HG03378 (cell line): ENCODE data around the gene NATD1.

Experiments used
- ATAC-seq: cut with Tn5 transposase; IDR thresholded peaks from one replicate; pipeline ENCODE4 v1.9.1; 2021; ENCODE audit warnings: mild to moderate bottlenecking, moderate library complexity; ENCODE audit not compliant: unreplicated experiment

The NATD1 gene

GRCh38 chr17:21252796-21253645 is at the start of gene NATD1:
NATD1 (minus strand) TSS chr17:21253410; CDS start chr17:21253264, 146 bp downstream.
- peak; percentile 70 for ATAC-seq

GRCh38 chr17:21301593-21302550 is 48.7 kb upstream of the NATD1 start:
- ATAC-seq = no peak

GRCh38 chr17:21300601-21301571 is 47.7 kb upstream of the NATD1 start:
- no peak for ATAC-seq

GRCh38 chr17:21299981-21300600 is 46.9 kb upstream of the NATD1 start:
- no peak for ATAC-seq

GRCh38 chr17:21298983-21299519 is 45.8 kb upstream of the NATD1 start:
- no peak for ATAC-seq

GRCh38 chr17:21298056-21298982 is 45.1 kb upstream of the NATD1 start:
- no peak for ATAC-seq

- no peak for ATAC-seq
Observed at GRCh38 chr17:21297597-21297996, 44.4 kb upstream of the NATD1 start.

- ATAC-seq = no peak
Observed at GRCh38 chr17:21297026-21297520, 43.9 kb upstream of the NATD1 start.

- ATAC-seq = no peak
Observed at GRCh38 chr17:21296097-21297025, 43.2 kb upstream of the NATD1 start.

GRCh38 chr17:21295036-21295952 is 42.1 kb upstream of the NATD1 start:
- ATAC-seq = no peak

- ATAC-seq = no peak
Observed at GRCh38 chr17:21294321-21295035, 41.3 kb upstream of the NATD1 start.

- ATAC-seq = no peak
Observed at GRCh38 chr17:21293831-21294210, 40.6 kb upstream of the NATD1 start.

GRCh38 chr17:21292867-21293830 is 39.9 kb upstream of the NATD1 start:
- ATAC-seq = no peak

- no peak for ATAC-seq
Observed at GRCh38 chr17:21291862-21292261, 38.7 kb upstream of the NATD1 start.

- no peak for ATAC-seq
Observed at GRCh38 chr17:21291357-21291756, 38.1 kb upstream of the NATD1 start.
